K562 (cell line): ENCODE results near the gene OR4D2. TPM values are rescaled to one million over a fixed set of nuclear protein-coding genes. Genes with fewer than 3 reads are reported as not detected.
A peak's percentile ranks its signal among the peaks of the same experiment; 100 is the strongest.

Source experiments
- AFF1 ChIP-seq, 2 experiments: fragments of 450-650 bp; IDR thresholded peaks; 2 replicates each; pipeline ENCODE4 v1.6.1; 2018; ENCODE audit warnings: mild to moderate bottlenecking in 2 of 2, low read depth in 1 of 2; ENCODE audit not compliant: partially characterized antibody in 2 of 2
- ARID3A ChIP-seq: IDR thresholded peaks from 2 replicates; pipeline ENCODE4 v1.6.1; 2012; ENCODE audit warnings: low read depth, low read length, improper control_type of control experiment, borderline replicate concordance
- CBFB ChIP-seq: sonication (generic); formaldehyde crosslinking; IDR thresholded peaks from 2 replicates; pipeline ENCODE4 v1.4.0; 2020; ENCODE audit warnings: mild to moderate bottlenecking, missing genetic modification reagents
- HCFC1 ChIP-seq: IDR thresholded peaks from 2 replicates; pipeline ENCODE4 v1.6.1; 2012; ENCODE audit warnings: low read depth, low read length, improper control_type of control experiment
- HMBOX1 ChIP-seq: sonication (generic); IDR thresholded peaks from 2 replicates; pipeline ENCODE4 v1.6.1; 2016
- MAFG ChIP-seq: fragments of 450-650 bp; conservative IDR thresholded peaks from 2 replicates; pipeline ENCODE4 v1.6.1; 2016; ENCODE audit warnings: missing genetic modification characterization, missing compliant biosample characterization
- MTA1 ChIP-seq: fragments of 450-650 bp; IDR thresholded peaks from 2 replicates; pipeline ENCODE4 v1.6.1; 2017; ENCODE audit warnings: borderline replicate concordance
- PBX2 ChIP-seq, 2 experiments: IDR thresholded peaks in 1 of 2; conservative IDR thresholded peaks in 1 of 2; 2 replicates each; pipeline ENCODE4 v1.6.1; 2016; ENCODE audit warnings: low read depth in 2 of 2, mild to moderate bottlenecking in 1 of 2, missing compliant biosample characterization in 1 of 2, missing genetic modification characterization in 1 of 2, moderate library complexity in 1 of 2
- RBFOX2 ChIP-seq: fragments of 200-400 bp; formaldehyde crosslinking; IDR thresholded peaks from 2 replicates; pipeline ENCODE4 v1.6.1; 2017; ENCODE audit warnings: low read depth, mild to moderate bottlenecking, low read length, moderate library complexity
- SAFB2 ChIP-seq: fragments of 200-400 bp; formaldehyde crosslinking; IDR thresholded peaks from 2 replicates; pipeline ENCODE4 v1.6.1; 2018; ENCODE audit warnings: borderline replicate concordance, low read length, low read depth, moderate library complexity; ENCODE audit not compliant: severe bottlenecking
- ZBED1 ChIP-seq: IDR thresholded peaks from 2 replicates; pipeline ENCODE4 v1.6.1; 2014
- ZBTB26 ChIP-seq: fragments of 450-650 bp; formaldehyde crosslinking; IDR thresholded peaks from 2 replicates; pipeline ENCODE4 v1.4.0; 2022; ENCODE audit warnings: missing genetic modification characterization
- ZNF134 ChIP-seq: fragments of 250-450 bp; sonication (Bioruptor Pico); conservative IDR thresholded peaks from 2 replicates; pipeline ENCODE4 v1.4.0; 2020
- ZNF589 ChIP-seq: fragments of 200-800 bp; sonication (Bioruptor generic); IDR thresholded peaks from 2 replicates; pipeline ENCODE4 v1.6.1; 2016; ENCODE audit warnings: low read depth, missing genetic modification characterization, missing compliant biosample characterization
- ZNF717 ChIP-seq: fragments of 250-450 bp; sonication (Bioruptor Pico); IDR thresholded peaks from 2 replicates; pipeline ENCODE4 v1.5.0; 2021
- polyA plus RNA-seq, 8 experiments: library from polyadenylated mRNA; depleted of rRNA in 4 of 8; stranded (reverse) in 5 of 8; unstranded in 3 of 8; fragments of >200 nt; fragmentation: Nextera tagmentation in 2 of 8; fragmentation: Illumina TruSeq in 1 of 8; extraction: Ambion mirVana in 2 of 8; extraction: Trizol in 1 of 8; gene quantifications; 2 replicates each; pipeline versions ENCODE4 v1.2.1 to v1.2.3, GENCODE V29; 2011 to 2014; ENCODE audit warnings: inconsistent platforms in 1 of 8, missing spikeins in 1 of 8
- total RNA-seq, 7 experiments: library from RNA; depleted of rRNA in 6 of 7; stranded (reverse); fragments of >200 nt in 6 of 7; fragmentation: Illumina TruSeq in 2 of 7; extraction: Trizol in 2 of 7; gene quantifications; 2 replicates each; pipeline versions ENCODE4 v1.2.1 to v1.2.3, GENCODE V29; 2011 to 2021; ENCODE audit warnings: low replicate concordance in 1 of 7

The OR4D2 gene
- total and polyA plus RNA-seq, 9 of the 15 experiments (the other 6 are each of a cell fraction or from before 2014, with no cell fraction given), result not detected

- TF ChIP-seq PBX2 (CRISPR knock-in tag; IDR thresholded peaks at IDR 0.05; ENCODE audit: low read depth) (no peak), PBX2 (tag; conservative IDR thresholded peaks at IDR 0.05; ENCODE audit: low read depth) (no peak), CBFB (CRISPR knock-in tag) (no peak), AFF1 (IDR thresholded peaks at IDR 0.05; ENCODE audit: low read depth in 1 of 2, partially characterized antibody in 2 of 2) (no peak), HMBOX1 (peak; percentile 74; the same call in 1 of the 2 replicates), MTA1 (peak; percentile 95), ZBED1 (no peak), SAFB2 (no peak), ARID3A (no peak), ZNF589 (no peak), ZNF717 (CRISPR knock-in tag) (no peak), RBFOX2 (peak; percentile 94), HCFC1 (peak; percentile 78), ZBTB26 (no peak), MAFG (tag) (no peak), ZNF134 (CRISPR knock-in tag) (no peak)
These were observed 52.4 kb downstream of the OR4D2 start, which contains the start of gene MKS1 (continued) for GRCh38 chr17:58219007-58219788.
